MM.1S (cell line): ENCODE data around the gene CRY2.

Experiments used
- DNase-seq: peaks from one replicate; pipeline ENCODE4 v3.0.0-alpha.2; 2015
- H2AFZ ChIP-seq: fragments of 300-600 bp; sonication (generic); 2 replicates; pipeline ENCODE4 v1.6.0; 2016; ENCODE audit warnings: antibody characterized with exemption, low read length
- H3F3A ChIP-seq: fragments of 300-600 bp; sonication (generic); 2 replicates; pipeline ENCODE4 v1.6.1; 2016; ENCODE audit warnings: mild to moderate bottlenecking, antibody characterized with exemption, low read length, moderate library complexity, mixed read lengths; ENCODE audit not compliant: insufficient read depth
- H3K27ac ChIP-seq: fragments of 300-600 bp; sonication (generic); 2 replicates; pipeline ENCODE4 v1.5.1; 2016; ENCODE audit warnings: mild to moderate bottlenecking, low read length
- H3K27me3 ChIP-seq: fragments of 300-600 bp; sonication (generic); replicated peaks from 2 replicates; pipeline ENCODE4 v1.6.0; 2016; ENCODE audit warnings: low read length; ENCODE audit not compliant: insufficient read depth
- H3K36me3 ChIP-seq: fragments of 300-600 bp; sonication (generic); replicated peaks from 2 replicates; pipeline ENCODE4 v1.6.1; 2016; ENCODE audit warnings: mild to moderate bottlenecking, low read length, mixed read lengths; ENCODE audit not compliant: insufficient read depth
- H3K4me1 ChIP-seq: fragments of 300-600 bp; sonication (generic); 2 replicates; pipeline ENCODE4 v1.6.1; 2016; ENCODE audit warnings: low read length, mixed read lengths
- H3K4me2 ChIP-seq: fragments of 300-600 bp; sonication (generic); 2 replicates; pipeline ENCODE4 v1.6.0; 2016; ENCODE audit warnings: low read depth, low read length
- H3K4me3 ChIP-seq: fragments of 300-600 bp; sonication (generic); 2 replicates; pipeline ENCODE4 v1.5.1; 2016; ENCODE audit warnings: low read length, mixed read lengths
- H3K79me2 ChIP-seq: fragments of 300-600 bp; sonication (generic); 2 replicates; pipeline ENCODE4 v1.6.1; 2016; ENCODE audit warnings: mixed run types, low read length, mixed read lengths
- H3K9ac ChIP-seq: fragments of 300-600 bp; sonication (generic); 2 replicates; pipeline ENCODE4 v1.6.1; 2016; ENCODE audit warnings: low read length, mixed read lengths
- H3K9me2 ChIP-seq: fragments of 300-600 bp; sonication (generic); replicated peaks from 2 replicates; pipeline ENCODE4 v1.6.1; 2016; ENCODE audit warnings: mild to moderate bottlenecking, low read length, mixed read lengths; ENCODE audit not compliant: insufficient read depth
- H3K9me3 ChIP-seq: fragments of 300-600 bp; sonication (generic); replicated peaks from 2 replicates; pipeline ENCODE4 v1.6.1; 2016; ENCODE audit warnings: mild to moderate bottlenecking, low read length, mixed read lengths; ENCODE audit not compliant: insufficient read depth
- H4K20me1 ChIP-seq: fragments of 300-600 bp; sonication (generic); 2 replicates; pipeline ENCODE4 v1.6.1; 2016; ENCODE audit warnings: mild to moderate bottlenecking, low read length, moderate library complexity, mixed read lengths; ENCODE audit not compliant: insufficient read depth
- CTCF ChIP-seq: fragments of 300-600 bp; sonication (generic); IDR thresholded peaks from 2 replicates; pipeline ENCODE4 v1.5.1; 2016; ENCODE audit warnings: antibody characterized with exemption, low read length, mixed read lengths
- EZH2 ChIP-seq: fragments of 300-600 bp; sonication (generic); optimal IDR thresholded peaks from 2 replicates; pipeline ENCODE3; 2017; ENCODE audit warnings: low read depth, mild to moderate bottlenecking, antibody characterized with exemption, low read length, mixed read lengths
- EZH2phosphoT487 ChIP-seq: fragments of 300-600 bp; sonication (generic); IDR thresholded peaks from 2 replicates; pipeline ENCODE4 v1.6.1; 2018; ENCODE audit warnings: antibody characterized with exemption, low read length

Gene CRY2

DNA sequence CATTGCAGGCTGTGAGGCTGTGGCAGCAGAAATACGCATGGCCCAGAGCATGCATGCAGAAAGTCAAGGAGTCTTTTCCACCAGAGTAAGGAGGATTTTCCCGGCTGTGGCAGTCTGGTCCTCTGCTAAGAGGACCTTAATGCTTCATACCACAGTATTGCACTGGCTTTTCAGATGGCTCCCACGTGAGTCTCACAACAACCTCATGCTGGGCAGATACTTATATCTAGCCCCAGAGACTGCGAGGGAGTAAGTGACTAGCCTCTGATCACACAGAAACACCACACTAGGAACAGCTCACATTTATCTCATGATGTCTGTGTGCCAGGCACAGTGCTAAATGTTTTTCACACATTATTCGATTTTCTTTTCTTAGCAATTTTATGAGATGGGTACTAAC, 8.0 kb downstream of the CRY2 start:
- no peak for TF ChIP-seq EZH2phosphoT487
- no peak for TF ChIP-seq EZH2
- no peak for TF ChIP-seq CTCF
- Histone ChIP-seq H2AFZ (no peak overlapping the region), H3K9ac (no peak overlapping the region), H3K36me3 (peaks cover 9% of the 10 kb centered on the region; the same call in 1 of the 2 replicates), H3K27me3 (no peaks in the 10 kb centered on the region), H3F3A (peaks cover 22% of the 10 kb centered on the region), H3K9me3 (no peaks in the 10 kb centered on the region), H3K4me2 (no peak overlapping the region), H4K20me1 (0 out of 2 replicates have a peak, but pooled peaks cover 3% of the 10 kb centered on the region), H3K4me3 (no peak overlapping the region), H3K4me1 (peaks cover 33% of the 10 kb centered on the region), H3K79me2 (peaks cover 44% of the 10 kb centered on the region), H3K9me2 (no peaks in the 10 kb centered on the region), H3K27ac (no peak overlapping the region)
- no peak for DNase-seq

- H3K36me3 ChIP-seq: peaks cover 9% of the 10 kb centered on the region; the same call in 1 of the 2 replicates
- no peaks in the 10 kb centered on the region for H3K9me3 ChIP-seq
- no peak overlapping the region for H3K4me3 ChIP-seq
- peaks cover 26% of the 10 kb centered on the region for H3K4me1 ChIP-seq
- H3K9me2 ChIP-seq: no peaks in the 10 kb centered on the region
- H3K27ac ChIP-seq: no peak overlapping the region
- H3K79me2 ChIP-seq: peaks cover 37% of the 10 kb centered on the region
- H3K27me3 ChIP-seq: no peaks in the 10 kb centered on the region
- H2AFZ ChIP-seq: no peak overlapping the region
- no peak for DNase-seq
- no peak overlapping the region for H3K4me2 ChIP-seq
- 0 out of 2 replicates have a peak, but pooled peaks cover 3% of the 10 kb centered on the region for H4K20me1 ChIP-seq
- H3K9ac ChIP-seq: no peak overlapping the region
- H3F3A ChIP-seq: peaks cover 22% of the 10 kb centered on the region
- TF ChIP-seq EZH2 (no peak), EZH2phosphoT487 (no peak), CTCF (no peak)
These were observed 8.8 kb downstream of the CRY2 start for GRCh38 chr11:45856044-45856468.

DNA sequence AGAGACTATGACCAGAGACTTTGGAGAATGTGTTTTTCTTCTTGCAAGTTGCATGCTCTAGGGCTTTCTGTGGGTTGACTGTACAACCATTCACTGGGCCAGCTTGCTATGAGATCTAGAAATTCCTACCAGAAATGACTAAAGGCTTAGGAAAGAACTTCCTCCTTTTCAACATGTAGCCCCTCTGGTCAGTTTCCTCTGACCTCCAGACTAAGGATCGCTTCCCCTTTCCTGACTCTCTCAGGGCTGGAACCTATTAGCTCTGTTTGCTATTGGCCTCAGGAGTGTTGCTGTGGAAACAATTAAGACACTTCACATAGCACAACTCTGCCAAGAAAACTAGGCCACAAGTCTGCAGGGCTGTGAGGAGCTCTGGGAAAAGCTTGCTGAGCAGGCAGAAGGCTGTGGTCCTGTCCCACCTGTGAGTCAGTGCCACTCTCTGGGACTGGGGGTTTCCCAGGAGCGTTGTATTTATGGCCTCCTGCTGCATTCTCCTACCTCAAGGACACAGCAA, 10.7 kb downstream of the CRY2 start:
- H2AFZ ChIP-seq: no peak overlapping the region
- H3K9ac ChIP-seq: no peak overlapping the region
- peaks cover 8% of the 10 kb centered on the region for H3K4me1 ChIP-seq
- no peak overlapping the region for H3K4me2 ChIP-seq
- H3K36me3 ChIP-seq: peaks cover 9% of the 10 kb centered on the region; the same call in 1 of the 2 replicates
- no peak overlapping the region for H3K27ac ChIP-seq
- no peak overlapping the region for H3K4me3 ChIP-seq
- no peak for DNase-seq
- H3K27me3 ChIP-seq: no peaks in the 10 kb centered on the region
- H3K79me2 ChIP-seq: peaks cover 32% of the 10 kb centered on the region
- peaks cover 7% of the 10 kb centered on the region for H3F3A ChIP-seq
- no peaks in the 10 kb centered on the region for H3K9me3 ChIP-seq
- no peaks in the 10 kb centered on the region for H3K9me2 ChIP-seq
- 0 out of 2 replicates have a peak, but pooled peaks cover 3% of the 10 kb centered on the region for H4K20me1 ChIP-seq
- TF ChIP-seq EZH2phosphoT487: no peak
- TF ChIP-seq CTCF: no peak
- TF ChIP-seq EZH2: no peak
